Keratinocyte (primary cell): ENCODE data around the gene ENO3. TPM values are rescaled to one million over a fixed set of nuclear protein-coding genes. Genes with fewer than 3 reads are reported as not detected.

ENCODE experiments used
- DNase-seq: peaks from one replicate; pipeline ENCODE4 v3.0.0-alpha.2; 2011; ENCODE audit warnings: low read depth, missing footprints, low spot score
- FAIRE-seq: peaks from 2 replicates; lab custom pipeline; 2011; peaks lifted over from hg19 to GRCh38; lab: Jason Lieb, UNC
- H2AFZ ChIP-seq: 2 replicates; pipeline ENCODE4 v1.6.0; 2012; ENCODE audit warnings: low read length, control low read depth, inconsistent platforms; ENCODE audit not compliant: control insufficient read depth
- H3K27ac ChIP-seq: 2 replicates; pipeline ENCODE4 v1.5.1; 2011; ENCODE audit warnings: low read length; ENCODE audit not compliant: control insufficient read depth, insufficient read depth
- H3K27me3 ChIP-seq: 3 replicates; pipeline ENCODE4 v1.6.0; 2011; ENCODE audit warnings: low read length; ENCODE audit not compliant: control insufficient read depth, insufficient read depth; ENCODE audit errors: extremely low read depth
- H3K36me3 ChIP-seq, 2 experiments: 2 replicates in 1 of 2; 3 replicates in 1 of 2; pipeline ENCODE4 v1.5.1; 2011; ENCODE audit warnings: low read length in 2 of 2, mild to moderate bottlenecking in 1 of 2; ENCODE audit not compliant: control insufficient read depth in 2 of 2, insufficient read depth in 2 of 2; ENCODE audit errors: extremely low read depth in 1 of 2
- H3K4me1 ChIP-seq: 3 replicates; pipeline ENCODE4 v1.5.1; 2011; ENCODE audit warnings: low read length; ENCODE audit not compliant: control insufficient read depth, insufficient read depth; ENCODE audit errors: extremely low read depth
- H3K4me2 ChIP-seq: 3 replicates; pipeline ENCODE4 v1.6.0; 2011; ENCODE audit warnings: low read depth, low read length; ENCODE audit not compliant: control insufficient read depth, insufficient read depth; ENCODE audit errors: extremely low read depth
- H3K4me3 ChIP-seq, 3 experiments: fragments of 200-600 bp in 1 of 3; sonication (generic) in 1 of 3; 2 replicates in 2 of 3; 3 replicates in 1 of 3; pipeline ENCODE4 v1.5.1; 2011 to 2016; ENCODE audit warnings: low read length in 3 of 3, mild to moderate bottlenecking in 3 of 3, control low read depth in 2 of 3, inconsistent platforms in 1 of 3, low read depth in 1 of 3, mixed read lengths in 1 of 3, mixed run types in 1 of 3, moderate library complexity in 1 of 3; ENCODE audit not compliant: control insufficient read depth in 2 of 3, insufficient read depth in 2 of 3; ENCODE audit errors: extremely low read depth in 1 of 3
- H3K79me2 ChIP-seq: 2 replicates; pipeline ENCODE4 v1.6.0; 2012; ENCODE audit warnings: low read length; ENCODE audit not compliant: control insufficient read depth, insufficient read depth
- H3K9ac ChIP-seq: 3 replicates; pipeline ENCODE4 v1.6.0; 2011; ENCODE audit warnings: low read length; ENCODE audit not compliant: control insufficient read depth, insufficient read depth; ENCODE audit errors: extremely low read depth
- H3K9me1 ChIP-seq: 3 replicates; pipeline ENCODE4 v1.6.0; 2011; ENCODE audit warnings: low read length; ENCODE audit not compliant: control insufficient read depth, insufficient read depth; ENCODE audit errors: extremely low read depth
- H3K9me3 ChIP-seq: 2 replicates; pipeline ENCODE4 v1.5.1; 2012; ENCODE audit warnings: low read depth, low read length; ENCODE audit not compliant: control insufficient read depth
- H4K20me1 ChIP-seq: 3 replicates; pipeline ENCODE4 v1.6.0; 2011; ENCODE audit warnings: low read length; ENCODE audit not compliant: control insufficient read depth, insufficient read depth; ENCODE audit errors: extremely low read depth
- CTCF ChIP-seq, 3 experiments: IDR thresholded peaks in 1 of 3; conservative IDR thresholded peaks in 1 of 3; optimal IDR thresholded peaks in 1 of 3; 2 replicates in 2 of 3; 3 replicates in 1 of 3; pipeline versions ENCODE3 to v1.5.1; 2011; ENCODE audit warnings: low read length in 3 of 3, mild to moderate bottlenecking in 3 of 3, moderate library complexity in 2 of 3, control low read depth in 1 of 3, inconsistent platforms in 1 of 3; ENCODE audit not compliant: insufficient read depth in 2 of 3; ENCODE audit errors: extremely low read depth in 1 of 3
- EZH2 ChIP-seq: IDR thresholded peaks from one replicate; pipeline ENCODE4 v1.6.1; 2012; ENCODE audit warnings: inconsistent platforms, mild to moderate bottlenecking, low read length, moderate library complexity
- dilution Hi-C: fragments of 300-500 bp; cut with MboI; formaldehyde crosslinking; loops from one replicate; pipeline ENCODE4 v1.7.0; 2020; ENCODE audit warnings: low sequenced_read_pairs; ENCODE audit not compliant: extremely low pct_ligation_motif_present
- polyA plus RNA-seq, 5 experiments: library from polyadenylated mRNA; depleted of rRNA in 3 of 5; stranded (reverse) in 3 of 5; stranded (forward) in 1 of 5; unstranded in 1 of 5; fragments of >200 nt; gene quantifications; 1 replicate in 1 of 5; 2 replicates in 3 of 5; 3 replicates in 1 of 5; pipeline versions ENCODE4 v1.2.1 to v1.2.3, GENCODE V29; 2011 to 2012; ENCODE audit warnings: missing spikeins in 2 of 5, low read depth in 1 of 5, low replicate concordance in 1 of 5

ENO3 gene
- polyA plus RNA-seq, 1 donor (not counting 4 experiments of a cell fraction or from before 2014, with no cell fraction given): 2.4 TPM

- dilution Hi-C loops: no loop called here
- no peak for TF ChIP-seq CTCF (optimal IDR thresholded peaks at IDR 0.05 in 1 of 3, IDR thresholded peaks at IDR 0.05 in 1 of 3, conservative IDR thresholded peaks at IDR 0.05 in 1 of 3; ENCODE audit: extremely low read depth in 1 of 3, insufficient read depth in 2 of 3, low read length in 3 of 3)
- TF ChIP-seq EZH2: no peak
- no peaks in the 10 kb centered on the region for H4K20me1 ChIP-seq
- no peak overlapping the region for H3K4me2 ChIP-seq
- H3K27ac ChIP-seq: no peak overlapping the region
- H3K36me3 ChIP-seq: peaks cover 25 to 44% of the 10 kb centered on the region in 2 experiments
- H3K4me3 ChIP-seq: no peak overlapping the region
- H3K27me3 ChIP-seq: no peaks in the 10 kb centered on the region
- no peak for FAIRE-seq
- peaks cover 20% of the 10 kb centered on the region for H3K4me1 ChIP-seq
- H3K9me1 ChIP-seq: no peaks in the 10 kb centered on the region
- H3K9ac ChIP-seq: no peak overlapping the region
- DNase-seq: no peak
- no peaks in the 10 kb centered on the region for H3K9me3 ChIP-seq
- no peaks in the 10 kb centered on the region for H3K79me2 ChIP-seq
- H2AFZ ChIP-seq: no peak overlapping the region
These were observed 21.4 kb downstream of the ENO3 start for GRCh38 chr17:4972322-4972721.

DNA sequence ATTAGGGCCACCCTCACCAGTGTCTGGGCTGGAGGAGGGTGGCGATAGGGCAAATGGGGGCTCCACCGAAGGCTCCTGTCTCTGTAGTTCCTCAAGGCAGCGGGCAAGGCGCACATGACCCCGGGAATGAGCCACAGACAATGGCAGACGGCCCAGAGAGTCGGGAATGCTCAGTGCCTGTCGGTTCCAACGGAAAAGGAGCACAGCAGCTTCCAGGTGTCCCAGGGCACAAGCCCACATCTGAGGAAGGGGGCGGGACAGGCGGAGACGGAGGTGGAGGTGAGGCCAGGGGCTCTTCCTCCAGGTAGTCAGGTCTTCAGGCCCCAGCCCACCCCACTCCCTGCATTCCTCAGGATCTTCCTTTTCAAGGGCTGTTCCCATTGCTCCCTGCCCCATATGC, 21.8 kb downstream of the ENO3 start:
- no peaks in the 10 kb centered on the region for H4K20me1 ChIP-seq
- DNase-seq (no peak), FAIRE-seq (no peak)
- H2AFZ ChIP-seq: no peak overlapping the region
- peaks cover 29 to 48% of the 10 kb centered on the region in 2 experiments for H3K36me3 ChIP-seq
- H3K9me1 ChIP-seq: no peaks in the 10 kb centered on the region
- dilution Hi-C loops: no loop called here
- H3K4me2 ChIP-seq: no peak overlapping the region
- no peaks in the 10 kb centered on the region for H3K27me3 ChIP-seq
- TF ChIP-seq CTCF (optimal IDR thresholded peaks at IDR 0.05 in 1 of 3, IDR thresholded peaks at IDR 0.05 in 1 of 3, conservative IDR thresholded peaks at IDR 0.05 in 1 of 3; ENCODE audit: extremely low read depth in 1 of 3, insufficient read depth in 2 of 3, low read length in 3 of 3) (no peak), EZH2 (no peak)
- H3K9ac ChIP-seq: no peak overlapping the region
- no peaks in the 10 kb centered on the region for H3K9me3 ChIP-seq
- H3K79me2 ChIP-seq: no peaks in the 10 kb centered on the region
- H3K4me3 ChIP-seq: no peak overlapping the region
- H3K4me1 ChIP-seq: peaks cover 20% of the 10 kb centered on the region
- H3K27ac ChIP-seq: no peak overlapping the region
